HepG2 (cell line): ENCODE data around the gene DNMT1.

Source experiments
- CTCF ChIP-seq: sonication (generic); formaldehyde crosslinking; IDR thresholded peaks from 2 replicates; pipeline ENCODE4 v1.5.0; 2020; ENCODE audit warnings: mild to moderate bottlenecking, missing genetic modification reagents, moderate library complexity
- EZH2 ChIP-seq: conservative IDR thresholded peaks from 2 replicates; pipeline ENCODE4 v1.6.1; 2012; ENCODE audit warnings: mild to moderate bottlenecking, low read depth, low read length, moderate library complexity
- POLR2A ChIP-seq, 2 experiments: IDR thresholded peaks; 2 replicates each; pipeline ENCODE4 v1.6.1; 2011; ENCODE audit warnings: low read depth in 2 of 2, low read length in 2 of 2, mild to moderate bottlenecking in 1 of 2, moderate library complexity in 1 of 2; ENCODE audit not compliant: insufficient read depth in 1 of 2
- RBAK ChIP-seq: sonication (generic); formaldehyde crosslinking; IDR thresholded peaks from 2 replicates; pipeline ENCODE4 v1.5.1; 2020; ENCODE audit warnings: mild to moderate bottlenecking, missing genetic modification reagents
- YY1 ChIP-seq: IDR thresholded peaks from 2 replicates; pipeline ENCODE4 v1.6.1; 2011; ENCODE audit warnings: low read length, low read depth, moderate library complexity, mild to moderate bottlenecking; ENCODE audit not compliant: insufficient read depth, insufficient replicate concordance
- ZNF275 ChIP-seq: sonication (generic); formaldehyde crosslinking; IDR thresholded peaks from 2 replicates; pipeline ENCODE4 v1.8.0; 2022; ENCODE audit warnings: missing genetic modification reagents, mild to moderate bottlenecking, inconsistent platforms, borderline replicate concordance

- TF ChIP-seq ZNF275, result no peak
- TF ChIP-seq CTCF, result no peak
- TF ChIP-seq YY1, result no peak
- no peak for TF ChIP-seq EZH2
- TF ChIP-seq POLR2A (IDR thresholded peaks at IDR 0.05; ENCODE audit: insufficient read depth in 1 of 2, low read depth in 2 of 2, low read length in 2 of 2), result no peak
- no peak for TF ChIP-seq RBAK (CRISPR knock-in tag)
These were observed 61.2 kb downstream of the DNMT1 start for GRCh38 chr19:10133596-10133995.
